ENCODE measurements around the gene C9.
"Not testable (repeated sequence)": the region's sequence is repeated elsewhere in the genome, so short reads cannot be mapped to it uniquely, and the experiment has no call there.

The C9 gene

DNA sequence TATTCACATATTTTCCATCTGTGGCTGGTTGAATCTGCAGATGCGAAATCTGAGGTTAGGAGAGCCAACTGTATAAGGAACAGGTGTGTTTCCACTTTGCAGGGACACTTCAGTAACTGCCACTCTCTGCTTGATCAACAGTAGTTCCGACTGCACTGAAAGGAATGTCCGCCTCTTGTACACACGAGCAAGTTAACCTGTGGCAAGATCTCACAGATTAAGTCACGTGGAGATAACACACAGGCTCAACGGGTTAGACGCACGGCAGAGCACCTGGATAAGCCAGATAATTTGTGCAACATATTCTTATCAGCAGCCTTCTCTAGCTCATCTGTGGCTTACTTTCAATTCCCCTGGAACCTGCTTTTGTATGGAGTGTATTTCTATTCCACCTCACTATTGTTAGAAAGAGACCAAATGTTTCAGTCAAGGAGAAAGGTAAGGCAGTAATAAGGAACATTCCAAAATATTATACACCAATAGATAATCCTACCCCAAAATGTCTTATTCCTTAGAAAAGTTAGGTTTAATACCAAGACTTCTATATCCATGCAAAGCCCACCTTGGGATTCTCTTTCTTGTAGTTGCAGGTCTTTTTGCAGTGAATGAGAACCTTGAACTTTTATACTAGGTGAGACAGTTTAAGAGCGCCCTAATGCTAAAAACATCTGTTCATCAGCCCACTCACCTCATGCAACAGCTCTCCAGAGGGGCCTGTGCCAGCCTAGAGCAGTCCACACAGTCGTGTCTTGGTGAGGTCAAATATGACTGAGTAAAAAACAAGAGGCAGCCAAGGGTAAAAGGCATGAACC is 6.5 kb upstream of the C9 start:
- DNase-seq: no peak

DNA sequence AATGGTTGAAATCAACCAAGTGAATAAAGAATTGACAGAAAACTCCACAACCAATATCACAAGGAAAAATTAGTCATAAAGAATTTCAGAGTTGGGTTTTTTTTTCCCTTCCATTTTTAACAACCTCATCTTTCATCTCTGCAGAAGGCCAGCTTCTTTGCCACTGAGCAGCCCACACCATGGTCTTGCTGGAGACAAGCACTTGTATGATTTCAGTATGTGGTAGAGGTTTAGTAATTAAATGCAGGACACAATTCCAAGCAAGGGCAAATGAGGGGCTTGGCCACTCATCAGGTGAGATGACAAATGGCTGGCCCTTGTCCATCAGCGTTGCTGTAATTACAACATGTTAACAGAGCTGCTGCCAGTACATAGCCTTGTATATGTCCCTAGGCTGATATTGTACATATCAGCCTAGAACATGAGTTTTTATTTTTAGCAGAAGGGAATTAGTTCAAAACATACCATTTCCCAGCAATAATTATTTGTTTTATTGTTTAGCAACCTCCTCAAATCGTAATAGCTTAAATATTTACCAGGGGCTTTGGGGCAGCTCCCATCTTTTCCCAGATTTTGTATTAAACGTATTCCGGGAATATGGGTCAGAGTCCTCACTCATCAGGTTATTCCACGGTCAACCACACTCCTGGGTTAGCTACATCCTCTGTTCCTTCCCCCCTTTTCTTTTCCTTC is 5.0 kb upstream of the C9 start:
- no peak for DNase-seq

DNA sequence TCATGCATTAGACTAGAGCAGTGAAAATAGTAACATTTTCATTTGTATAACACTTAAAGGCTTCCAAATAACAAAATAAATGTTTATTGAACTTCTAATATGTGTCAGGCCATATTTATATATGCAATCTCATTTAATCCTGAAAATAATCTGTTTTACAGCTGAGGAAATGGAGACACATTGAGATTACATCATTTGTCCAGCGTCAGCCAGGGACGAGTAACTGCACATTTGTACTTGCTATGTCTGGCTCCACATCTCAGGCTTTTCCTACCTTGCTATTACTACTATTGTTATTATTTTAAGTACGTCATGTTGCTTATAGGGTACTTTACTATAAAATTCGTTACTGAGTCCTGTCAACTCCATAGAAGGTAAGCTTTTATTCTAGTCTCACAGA is 3.8 kb upstream of the C9 start:
- no peak for DNase-seq

DNA sequence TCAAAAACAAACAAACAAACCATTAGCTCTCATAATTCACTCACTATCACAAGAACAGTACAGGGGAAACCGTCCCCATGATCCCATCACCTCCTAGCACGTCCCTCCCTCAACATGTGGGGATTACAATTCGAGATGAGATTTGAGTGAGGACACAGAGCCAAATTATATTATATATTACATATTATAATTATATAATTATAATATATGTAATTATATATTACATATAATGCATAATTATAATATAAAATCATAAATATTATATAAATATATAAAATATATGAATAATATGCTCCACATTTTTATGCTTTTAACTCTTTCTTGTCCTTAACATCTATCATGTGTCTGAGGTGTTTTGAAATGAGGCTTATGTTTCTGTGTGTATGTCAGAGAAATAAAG is 3.4 kb upstream of the C9 start:
- no peak for DNase-seq

DNA sequence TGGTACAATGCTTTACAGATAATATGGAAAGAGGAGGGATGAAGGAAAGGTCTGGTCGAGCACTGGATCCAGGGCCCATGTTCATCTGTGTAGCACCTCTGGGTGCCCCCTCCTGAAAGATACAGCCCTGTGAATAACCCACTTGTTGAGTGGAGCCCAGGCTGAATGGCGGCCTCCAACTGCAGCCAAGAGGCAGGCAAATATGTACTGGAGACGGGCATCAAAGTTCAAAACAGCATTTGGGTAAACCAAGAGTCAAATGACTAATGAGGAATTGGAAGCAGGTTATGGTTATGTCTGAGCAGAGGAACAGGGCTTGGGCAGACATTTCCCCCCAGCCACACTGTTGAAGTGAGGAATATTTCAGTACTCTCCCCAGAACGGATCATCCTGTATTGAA is 1.1 kb downstream of the C9 start:
- DNase-seq: no peak

DNA sequence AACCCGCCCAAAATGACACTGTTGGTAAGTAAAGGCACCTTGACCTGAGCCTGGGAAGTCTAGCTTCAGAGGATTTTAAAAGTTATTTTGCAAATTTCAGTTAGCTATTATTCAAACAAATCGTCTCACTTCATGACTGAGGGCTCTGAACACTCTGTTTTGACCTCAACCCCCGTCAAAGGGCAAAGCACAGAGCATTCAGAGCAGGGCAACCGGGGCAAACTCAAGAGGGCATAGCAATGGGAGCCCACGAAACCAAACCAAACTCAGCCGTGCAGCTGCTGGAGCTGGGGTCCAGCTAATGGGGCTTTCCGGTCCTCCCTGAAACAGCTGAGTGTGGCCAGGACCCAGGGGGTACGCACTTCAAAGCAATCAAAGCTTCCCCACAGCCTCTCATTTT is 1.6 kb downstream of the C9 start:
- DNase-seq: no peak

DNA sequence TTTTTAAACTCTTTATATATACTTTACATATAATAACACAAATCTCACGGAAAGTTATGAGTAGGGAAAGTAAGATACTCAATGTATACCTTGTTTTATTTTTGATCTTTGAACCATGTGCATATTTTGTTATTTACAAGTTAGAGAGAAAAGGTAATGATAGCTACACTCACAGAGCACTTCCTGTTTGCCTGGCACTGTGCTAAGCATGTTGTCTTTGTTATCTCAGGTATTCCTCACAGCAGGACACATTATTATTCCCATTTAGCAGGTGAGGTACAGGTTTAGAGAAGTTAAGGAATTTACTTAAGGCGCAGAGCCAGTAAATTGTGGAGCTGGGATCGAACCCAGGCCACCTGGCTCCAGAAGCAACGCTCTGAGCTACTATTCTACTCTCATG is 3.0 kb downstream of the C9 start:
- no peak for DNase-seq

DNA sequence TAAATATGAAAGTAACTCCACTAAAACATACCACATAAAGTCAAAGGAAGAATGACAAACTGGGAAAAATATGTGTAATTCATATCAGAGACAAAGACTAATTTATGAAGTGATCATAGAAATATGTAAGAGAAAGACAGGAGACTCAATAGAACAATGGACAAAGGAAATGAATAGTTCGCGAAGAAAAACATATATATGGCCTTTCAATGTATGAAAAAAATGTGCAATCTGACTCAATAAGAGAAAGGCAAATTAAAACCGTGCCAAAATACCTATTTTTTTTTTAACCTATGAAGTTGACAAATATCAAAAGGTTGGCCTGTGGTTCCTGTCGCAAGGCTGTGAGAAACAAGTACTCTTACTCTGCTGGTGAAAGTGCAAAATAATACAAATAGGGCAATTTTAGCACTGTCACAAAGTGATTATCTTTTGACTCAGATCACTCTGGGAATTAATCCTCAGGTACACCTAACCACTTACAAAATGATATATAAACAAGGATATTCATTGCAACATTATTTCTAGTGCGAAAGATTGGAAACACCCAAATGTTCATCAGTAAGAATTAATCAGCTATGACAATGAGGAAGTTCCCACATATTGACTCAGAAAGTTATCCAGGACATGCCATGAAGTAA is 3.7 kb downstream of the C9 start:
- DNase-seq: no peak

DNA sequence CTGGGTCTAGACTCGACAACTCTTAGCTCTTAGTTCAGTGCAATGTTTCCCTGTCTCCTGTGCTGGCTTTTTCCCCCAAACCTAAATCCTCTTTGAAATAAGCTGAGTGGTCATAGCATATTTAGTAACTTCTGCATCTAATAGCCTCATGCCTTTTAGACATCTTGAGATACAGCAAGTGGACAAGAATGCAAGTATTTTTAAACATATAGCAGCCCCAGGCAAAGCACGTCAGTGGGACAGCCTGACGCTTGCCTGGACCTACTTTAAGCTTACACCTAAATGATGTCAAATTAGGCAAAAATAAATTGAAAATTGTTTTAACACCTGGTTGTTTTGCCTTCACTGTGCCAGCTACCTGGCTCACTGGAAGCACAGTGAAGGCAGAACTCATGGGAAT is 8.0 kb downstream of the C9 start:
- no peak for DNase-seq

DNA sequence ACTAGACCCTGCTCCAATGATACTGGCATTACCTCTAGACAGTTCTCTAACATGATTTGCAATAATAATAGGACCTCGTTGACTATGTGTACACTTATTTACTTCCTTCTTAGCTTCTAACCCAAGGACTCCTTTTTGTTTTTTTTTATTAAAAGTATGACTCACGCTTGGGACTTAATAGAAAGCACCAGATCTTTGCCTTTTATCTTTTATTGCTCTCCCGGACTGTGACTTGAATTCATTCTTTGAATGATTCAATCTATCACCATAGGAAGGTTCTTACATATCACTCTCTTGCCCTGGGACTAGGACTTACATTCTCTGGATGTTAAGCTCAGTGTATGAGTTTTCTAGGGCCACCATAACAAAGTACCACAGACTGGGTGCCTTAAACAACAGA is 9.0 kb downstream of the C9 start:
- DNase-seq: no peak

DNA sequence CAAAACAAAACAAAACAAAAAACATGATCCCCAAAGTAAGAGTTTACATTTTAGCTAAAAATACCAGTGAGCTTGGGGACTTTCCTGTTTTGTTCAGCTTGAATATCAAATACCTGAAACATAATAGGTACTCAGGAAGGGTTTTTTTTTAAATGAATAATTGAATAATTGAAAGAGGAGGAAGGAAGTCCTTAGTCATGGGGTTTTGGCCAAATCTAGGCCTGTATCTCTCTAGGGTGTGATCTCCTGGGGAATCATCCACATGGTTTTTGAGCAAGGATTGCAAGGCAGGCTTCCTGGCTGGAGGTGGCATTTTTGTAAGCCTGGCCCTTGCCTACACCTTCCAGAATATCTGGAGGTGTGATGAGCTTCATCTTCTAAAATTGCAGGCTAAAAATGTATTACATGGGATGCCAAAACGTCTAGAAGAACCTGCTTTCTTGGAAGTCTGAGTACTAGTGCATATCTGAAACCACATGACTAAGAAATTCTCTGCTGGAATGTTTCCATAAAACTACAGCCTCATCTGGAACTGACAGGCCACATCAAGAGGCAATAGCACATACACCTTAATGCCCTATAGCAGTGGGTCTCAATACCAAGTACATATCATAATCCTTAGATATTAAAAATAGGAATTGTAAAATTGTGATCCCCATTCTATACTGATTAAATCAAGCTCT is 10.4 kb downstream of the C9 start:
- DNase-seq: no peak

DNA sequence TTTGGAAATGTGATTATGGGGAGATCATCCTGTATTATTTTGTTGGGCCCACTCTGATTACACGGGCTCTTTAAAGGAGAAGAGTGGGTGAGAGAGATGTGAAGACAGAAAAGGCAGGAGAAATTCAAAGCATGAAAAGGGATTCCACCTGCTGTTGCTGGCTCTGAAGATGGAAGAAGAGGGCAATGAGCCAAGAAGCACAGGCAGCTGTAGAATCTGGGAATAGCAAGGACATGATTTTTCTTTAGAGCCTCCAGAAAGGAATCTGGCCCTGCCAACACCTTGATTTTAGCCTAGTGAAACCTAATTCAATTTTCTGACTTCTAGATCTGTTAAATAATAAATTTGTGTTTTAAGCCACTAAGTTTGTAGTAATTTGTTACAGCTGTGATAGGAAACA is 11.3 kb downstream of the C9 start:
- no peak for DNase-seq

DNA sequence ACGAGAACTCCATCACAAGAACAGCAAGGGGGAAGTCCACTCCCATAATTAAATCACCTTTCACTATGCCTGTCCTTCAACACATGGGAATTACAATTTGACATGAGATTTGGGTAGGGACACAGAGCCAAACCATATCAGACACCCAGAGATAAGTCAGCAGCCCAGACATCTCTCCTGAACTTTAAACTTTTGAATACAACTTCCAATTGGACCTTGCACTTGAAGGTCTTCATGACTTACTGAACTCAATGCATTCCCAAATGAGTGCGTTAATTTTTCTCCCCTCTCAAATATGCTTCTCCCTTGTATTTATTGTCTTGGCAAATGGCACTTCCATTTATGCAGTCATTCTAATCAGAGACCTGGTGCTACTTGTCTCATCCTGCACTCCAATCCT is 12.1 kb downstream of the C9 start:
- no peak for DNase-seq

DNA sequence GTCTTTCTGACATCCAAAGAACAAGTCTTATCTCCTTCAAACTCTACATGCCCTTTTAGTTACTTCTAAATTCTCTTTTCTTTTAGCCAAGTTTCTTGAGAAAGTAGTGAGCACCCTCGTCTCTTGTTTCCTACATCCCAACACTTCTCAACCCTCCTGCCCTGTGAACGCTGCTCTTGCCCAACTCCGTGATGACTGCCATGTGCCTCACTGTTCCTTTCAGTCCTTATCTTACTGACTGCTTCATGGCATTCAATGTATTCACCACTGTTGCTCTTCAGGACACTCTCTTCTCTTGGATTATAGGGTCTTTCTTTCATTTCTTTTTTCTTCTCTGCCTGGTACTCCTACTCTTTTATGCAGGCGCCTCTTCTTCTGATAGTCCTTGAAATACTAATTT is 14.8 kb downstream of the C9 start:
- DNase-seq: no peak

DNA sequence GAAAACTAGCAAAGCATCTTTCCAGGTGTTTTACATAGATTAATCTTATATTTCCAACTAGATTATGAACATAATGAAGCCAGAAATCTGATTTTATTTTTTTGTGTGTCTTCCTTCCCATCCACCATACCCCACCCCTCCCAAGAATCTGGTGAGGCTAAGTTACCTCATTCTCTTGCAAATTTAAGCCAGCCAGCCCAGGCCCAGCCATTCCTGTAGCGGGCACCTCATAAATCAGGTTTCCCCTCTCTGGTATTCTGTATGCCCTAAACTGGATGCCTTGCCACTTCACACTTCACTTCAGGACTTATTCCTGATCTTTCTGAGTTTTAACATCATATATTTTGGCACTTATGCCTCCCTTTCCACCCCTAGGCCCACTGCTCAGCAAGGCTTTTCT is 21.8 kb downstream of the C9 start:
- no peak for DNase-seq

DNA sequence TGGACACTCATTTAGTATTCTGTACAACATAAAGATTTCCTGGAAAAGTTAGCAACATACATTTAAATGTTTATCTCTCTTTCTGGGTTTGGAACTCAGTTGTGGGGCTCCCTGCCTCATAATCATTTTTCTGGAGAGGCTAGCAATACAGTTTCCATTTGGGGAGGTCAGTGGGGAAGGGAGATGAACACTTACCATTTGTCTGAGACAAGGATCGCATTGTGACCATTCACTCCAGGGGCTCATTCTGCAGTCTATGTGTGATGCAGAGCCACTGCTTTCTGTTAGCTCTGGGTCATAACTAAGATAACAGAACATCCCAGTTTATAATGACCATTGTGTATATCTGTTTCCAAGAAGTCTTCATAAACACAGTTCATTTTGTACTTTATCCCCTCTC is 22.4 kb downstream of the C9 start:
- no peak for DNase-seq

DNA sequence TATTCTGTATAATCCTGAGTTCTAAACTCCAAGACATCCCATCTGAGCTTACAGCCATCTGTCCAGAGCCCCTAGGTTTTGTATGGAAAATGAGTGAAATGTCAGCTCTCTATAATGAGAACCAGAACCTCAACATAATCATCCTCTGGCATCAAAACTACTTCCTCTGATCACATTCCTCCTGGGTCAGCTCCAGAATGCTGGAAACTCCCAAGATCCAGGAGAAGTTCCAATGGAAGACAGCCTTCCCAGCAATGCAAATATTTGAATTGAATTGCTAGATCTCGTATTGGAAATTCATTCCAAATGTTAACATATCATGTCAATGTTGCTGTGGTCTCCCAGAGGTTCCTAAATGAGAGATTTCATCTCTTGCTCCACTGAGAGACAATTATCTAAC is 23.8 kb downstream of the C9 start:
- no peak for DNase-seq

DNA sequence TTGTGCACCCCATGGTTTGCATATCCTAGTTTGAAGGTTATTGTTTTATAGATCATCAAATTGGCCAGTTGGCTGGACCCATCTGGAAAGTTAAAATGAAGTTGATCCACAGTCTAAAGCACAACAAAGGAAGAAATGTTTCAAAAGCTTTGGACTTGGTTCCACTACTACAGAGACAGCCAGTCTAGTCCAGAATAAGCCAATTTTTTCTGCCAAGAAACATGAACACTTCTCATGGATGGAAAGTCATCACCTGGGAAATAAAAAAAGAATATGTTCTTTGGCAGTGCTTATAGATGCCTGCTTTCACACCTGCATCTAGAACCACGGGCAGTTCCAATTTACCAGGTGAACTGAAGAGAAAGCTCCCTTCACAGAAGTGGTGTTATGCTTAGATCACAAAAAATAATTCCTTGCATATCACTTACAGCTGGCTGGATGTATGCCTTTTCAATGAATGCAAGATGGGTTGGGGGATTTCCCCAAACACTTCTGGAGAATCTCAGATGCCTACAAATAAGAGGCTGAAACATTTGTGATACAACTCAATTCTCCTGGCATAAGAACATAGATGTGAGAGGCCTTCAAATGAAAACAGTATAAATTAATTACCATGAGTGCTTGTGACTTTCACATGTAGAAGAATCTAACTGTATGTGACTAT is 26.9 kb downstream of the C9 start:
- DNase-seq: no peak

DNA sequence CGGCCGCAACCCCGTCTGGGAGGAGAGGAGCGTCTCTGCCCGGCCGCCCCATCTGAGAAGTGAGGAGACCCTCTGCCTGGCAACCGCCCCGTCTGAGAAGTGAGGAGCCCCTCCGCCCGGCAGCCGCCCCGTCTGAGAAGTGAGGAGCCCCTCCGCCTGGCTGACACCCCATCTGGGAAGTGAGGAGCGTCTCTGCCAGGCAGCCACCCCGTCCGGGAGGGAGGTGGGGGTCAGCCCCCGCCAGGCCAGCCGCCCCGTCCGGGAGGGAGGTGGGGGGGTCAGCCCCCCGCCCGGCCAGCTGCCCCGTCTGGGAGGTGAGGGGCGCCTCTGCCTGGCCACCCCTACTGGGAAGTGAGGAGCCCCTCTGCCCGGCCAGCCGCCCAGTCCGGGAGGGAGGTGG is 30.0 kb downstream of the C9 start:
- not testable (repeated sequence) for DNase-seq

DNA sequence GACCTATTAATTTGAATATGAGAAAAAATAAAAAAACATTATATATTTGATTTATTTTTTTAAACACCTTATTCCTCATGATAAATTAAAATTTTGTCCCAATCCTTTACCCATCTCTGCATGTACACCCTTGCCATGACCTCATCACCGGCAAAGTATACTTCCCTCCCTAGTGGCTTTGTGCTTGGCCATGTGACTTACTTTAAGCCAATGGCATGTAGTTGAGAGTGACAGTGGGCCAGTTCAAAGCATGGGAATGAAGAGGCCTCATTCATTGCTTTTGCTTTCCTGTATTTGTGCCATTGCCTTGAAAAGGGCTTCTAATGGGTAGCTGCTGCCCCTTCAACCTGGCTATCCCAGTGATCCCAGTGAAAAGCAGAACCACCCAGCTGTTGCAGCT is 31.2 kb downstream of the C9 start:
- no peak for DNase-seq

DNA sequence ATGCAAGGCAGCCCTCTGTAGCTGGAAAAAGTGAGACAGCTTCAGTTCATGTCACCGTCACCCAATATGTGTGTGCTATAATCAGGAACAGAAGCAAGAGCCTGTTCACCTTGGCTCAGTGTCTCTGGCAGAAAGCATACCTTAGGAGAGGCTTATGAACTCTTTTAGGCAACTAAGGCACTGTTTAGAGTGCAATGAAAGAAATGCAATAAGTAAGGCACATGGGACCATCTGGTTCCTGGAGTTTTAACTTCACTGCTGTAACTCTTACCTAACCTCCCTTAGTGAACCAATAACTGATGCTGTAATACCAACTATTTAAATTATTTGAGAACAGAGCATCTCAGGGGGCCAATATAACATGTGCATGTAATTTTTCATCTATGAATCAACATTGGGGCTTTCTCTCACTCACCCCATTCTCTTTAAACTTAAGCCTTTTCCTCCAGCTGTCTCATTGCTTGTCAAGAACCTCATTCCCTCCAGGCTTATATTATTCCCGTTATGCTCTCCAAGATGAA is 32.4 kb downstream of the C9 start:
- no peak for DNase-seq

DNA sequence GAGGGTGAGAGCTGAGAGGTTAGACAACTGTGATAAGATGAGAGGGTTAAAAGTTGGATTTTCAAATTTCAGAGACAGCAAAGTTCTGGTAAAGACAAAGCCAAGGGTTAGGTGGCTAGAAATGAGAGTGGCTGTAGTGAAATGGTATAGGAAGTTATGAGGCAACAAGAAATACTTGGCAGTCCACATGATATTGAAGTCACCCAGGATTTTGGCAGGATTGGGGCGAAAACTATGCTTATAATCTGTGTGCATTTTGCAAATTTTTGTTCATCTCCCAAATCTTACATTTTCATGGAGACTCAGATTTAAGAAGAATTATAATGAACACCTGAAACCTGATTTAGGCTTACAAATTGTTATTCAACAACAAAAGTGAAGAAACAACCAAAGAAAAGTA is 35.6 kb downstream of the C9 start:
- DNase-seq: no peak

DNA sequence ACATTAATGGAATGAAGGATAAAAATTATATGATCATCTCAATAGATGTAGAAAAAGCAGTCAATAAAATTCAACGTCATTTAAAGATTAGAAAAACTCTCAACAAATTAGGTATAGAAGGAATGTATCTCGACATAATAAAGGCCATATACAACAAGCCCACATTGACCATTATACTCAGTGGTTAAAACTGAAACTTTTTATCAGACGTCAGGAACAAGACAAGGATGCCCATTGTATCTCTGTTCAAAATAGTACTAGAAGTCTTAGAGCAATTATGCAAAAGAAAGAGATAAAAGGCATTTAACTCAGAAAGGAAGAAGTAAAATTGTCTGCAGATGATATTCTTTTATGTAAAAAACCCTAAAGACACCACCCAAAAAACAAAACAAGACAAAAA is 40.8 kb downstream of the C9 start:
- no peak for DNase-seq
